Measurements from ENCODE around the gene CUZD1. TPM values are rescaled to one million over a fixed set of nuclear protein-coding genes. Genes with fewer than 3 reads are reported as not detected.

CUZD1 gene
- total RNA-seq, 2 experiments from 2014 or later = 2.8 to 3.1 TPM

DNA sequence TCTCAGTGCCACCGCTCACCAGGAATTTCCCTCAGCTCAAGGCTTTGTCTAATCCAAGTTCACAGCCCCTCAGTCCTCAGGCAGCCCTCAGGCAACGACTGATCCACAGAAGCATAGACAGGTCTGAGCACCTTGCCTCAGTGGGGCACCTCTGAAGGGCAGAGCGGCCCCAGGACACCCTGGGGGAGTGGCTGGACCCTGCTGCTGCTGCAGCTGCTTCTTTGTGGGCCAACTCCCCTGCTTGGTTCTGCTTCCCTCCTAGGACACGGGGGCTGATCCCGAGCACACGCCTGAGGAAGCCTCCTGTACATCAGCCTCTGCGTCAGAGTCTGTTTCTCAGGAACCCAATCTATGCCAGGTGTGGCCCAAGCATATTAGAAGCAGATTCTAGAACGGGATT lies 16.2 kb downstream of the CUZD1 start:
- peaks cover 9% of the 10 kb centered on the region for H3K27me3 Mint-ChIP-seq (ENCODE audit: low read depth)
- H3K4me1 Mint-ChIP-seq (ENCODE audit: low read depth) = no peaks in the 10 kb centered on the region
- H3K36me3 Mint-ChIP-seq (ENCODE audit: low read depth) = peaks cover 27% of the 10 kb centered on the region
- ChIA-PET POLR2A (no interaction called here), CTCF (no interaction called here)
- H3K27ac Mint-ChIP-seq = no peak overlapping the region
- no peak overlapping the region for H3K4me3 Mint-ChIP-seq
- ATAC-seq (no peak), DNase-seq (no peak)
- no peaks in the 10 kb centered on the region for H3K9me3 Mint-ChIP-seq (ENCODE audit: insufficient read depth)

DNA sequence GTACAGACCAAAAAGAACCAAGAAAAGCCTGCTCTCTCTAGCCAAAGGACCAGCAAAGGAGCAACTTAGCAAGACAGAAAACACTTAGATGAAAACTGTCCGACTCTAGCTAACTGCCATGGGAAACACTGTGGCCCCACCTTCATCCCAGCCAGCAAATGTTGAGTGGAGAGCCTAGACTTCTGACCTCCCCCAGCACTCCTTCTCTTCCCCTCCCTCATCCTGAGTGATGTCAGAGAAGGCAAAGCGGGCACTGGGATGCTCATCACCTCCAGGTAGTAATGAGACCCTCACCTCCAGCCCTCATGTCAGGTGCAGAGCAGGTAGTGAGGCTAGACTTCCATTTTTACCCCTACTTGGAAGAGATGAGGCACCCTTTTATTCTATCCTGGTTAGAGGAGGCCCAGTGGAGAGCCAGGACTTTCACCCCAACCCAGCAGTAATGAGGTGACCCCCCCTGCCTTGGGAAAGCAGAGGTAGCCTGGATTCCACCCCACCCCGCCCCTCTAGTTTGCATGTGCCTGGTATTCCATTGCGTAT lies 16.9 kb downstream of the CUZD1 start:
- ATAC-seq (no peak), DNase-seq (no peak)
- peaks cover 13% of the 10 kb centered on the region for H3K27me3 Mint-ChIP-seq (ENCODE audit: low read depth)
- CTCF ChIA-PET = no interaction called here
- no peaks in the 10 kb centered on the region for H3K4me1 Mint-ChIP-seq (ENCODE audit: low read depth)
- POLR2A ChIA-PET = no interaction called here
- no peak overlapping the region for H3K27ac Mint-ChIP-seq
- H3K4me3 Mint-ChIP-seq = no peak overlapping the region
- H3K36me3 Mint-ChIP-seq (ENCODE audit: low read depth) = peaks cover 24% of the 10 kb centered on the region
- no peaks in the 10 kb centered on the region for H3K9me3 Mint-ChIP-seq (ENCODE audit: insufficient read depth)

DNA sequence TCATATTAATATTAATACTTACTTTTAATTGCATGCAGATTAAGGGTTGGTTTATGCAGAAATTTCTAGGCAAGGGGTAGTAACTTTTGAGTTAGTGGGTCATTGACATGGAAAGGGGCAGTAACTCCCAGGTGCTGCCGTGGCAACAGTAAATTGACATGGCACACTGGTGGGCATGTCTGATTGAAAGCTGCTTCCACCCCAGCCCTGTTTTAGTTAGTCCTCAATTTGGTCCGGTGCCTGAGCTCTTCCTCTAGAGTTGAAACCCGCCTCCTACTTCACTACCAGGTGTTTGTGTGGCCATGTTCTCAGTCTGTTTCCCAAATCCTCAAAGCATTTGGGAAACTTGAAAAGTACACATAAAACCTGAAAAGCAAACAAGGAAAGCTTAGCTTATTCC lies 18.4 kb downstream of the CUZD1 start:
- ATAC-seq (no peak), DNase-seq (no peak)
- POLR2A ChIA-PET = no interaction called here
- Mint-ChIP-seq H3K4me3 (no peak overlapping the region), H3K36me3 (ENCODE audit: low read depth) (peaks cover 16% of the 10 kb centered on the region), H3K27ac (no peak overlapping the region), H3K27me3 (ENCODE audit: low read depth) (peaks cover 13% of the 10 kb centered on the region), H3K4me1 (ENCODE audit: low read depth) (no peaks in the 10 kb centered on the region), H3K9me3 (ENCODE audit: insufficient read depth) (no peaks in the 10 kb centered on the region)
- CTCF ChIA-PET = interaction anchor here (1.4 kb wide), 1 partner anchor 553 kb away, joined by 3 read pairs; no protein-coding TSS in a partner anchor

DNA sequence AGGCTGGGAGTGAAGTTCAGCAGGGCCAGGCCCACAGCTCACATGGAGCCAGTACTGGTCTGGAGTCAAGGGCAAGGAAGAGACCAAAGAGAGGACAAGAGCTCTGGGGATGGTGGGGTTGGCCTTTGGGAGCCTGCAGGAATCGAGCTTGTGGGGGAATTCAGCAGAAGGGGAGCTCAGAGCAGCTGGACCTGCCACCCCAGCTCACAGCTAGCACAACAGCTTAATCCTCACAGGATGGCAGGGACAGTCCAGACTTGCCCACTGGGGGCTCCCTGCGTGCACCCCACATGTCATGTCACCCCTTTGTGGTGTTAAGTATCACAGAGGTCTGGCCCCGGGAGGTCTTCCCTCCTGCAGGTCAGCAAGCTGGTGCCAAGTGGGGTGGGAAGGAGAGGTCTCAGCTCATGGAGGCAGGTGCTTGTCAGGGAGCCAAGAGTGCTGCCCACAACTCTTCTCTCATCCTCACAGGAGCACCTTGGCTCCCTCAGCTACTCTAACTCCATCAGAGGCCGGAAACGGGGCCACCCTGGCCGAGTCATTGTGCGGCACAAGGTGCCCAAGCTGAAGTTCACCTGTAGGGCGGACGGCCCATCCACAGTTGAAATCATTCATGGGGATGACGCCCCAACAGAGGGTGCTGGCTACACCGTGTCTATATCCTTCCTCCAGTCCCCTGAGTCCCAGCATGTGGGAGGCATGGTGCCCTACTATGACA lies 22.5 kb downstream of the CUZD1 start:
- Mint-ChIP-seq H3K9me3 (ENCODE audit: insufficient read depth) (no peaks in the 10 kb centered on the region), H3K4me3 (no peak overlapping the region), H3K27me3 (ENCODE audit: low read depth) (peaks cover 25% of the 10 kb centered on the region), H3K27ac (no peak overlapping the region), H3K36me3 (ENCODE audit: low read depth) (no peaks in the 10 kb centered on the region), H3K4me1 (ENCODE audit: low read depth) (no peaks in the 10 kb centered on the region)
- no peak for ATAC-seq
- ChIA-PET POLR2A (no interaction called here), CTCF (no interaction called here)
- DNase-seq = no peak

DNA sequence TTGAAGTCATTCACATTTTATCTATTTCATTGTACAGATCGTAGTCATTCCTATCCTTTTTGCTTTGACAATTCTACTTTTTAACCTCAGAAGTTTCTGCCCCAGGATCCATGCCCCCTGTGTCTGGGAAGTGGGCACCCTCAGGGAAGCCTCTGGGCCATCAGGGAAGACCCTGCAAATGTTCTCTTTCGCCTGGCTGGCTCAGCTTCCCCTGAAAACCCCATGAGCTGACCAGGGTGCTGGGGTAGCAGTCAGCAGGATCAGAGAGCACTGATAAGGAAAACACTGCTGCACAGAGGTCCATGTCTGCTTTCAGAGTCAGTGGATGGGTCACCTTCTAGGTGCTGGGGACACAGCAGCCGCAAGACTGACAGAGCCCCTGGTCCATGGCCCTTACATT lies 23.8 kb downstream of the CUZD1 start:
- no peak for ATAC-seq

DNA sequence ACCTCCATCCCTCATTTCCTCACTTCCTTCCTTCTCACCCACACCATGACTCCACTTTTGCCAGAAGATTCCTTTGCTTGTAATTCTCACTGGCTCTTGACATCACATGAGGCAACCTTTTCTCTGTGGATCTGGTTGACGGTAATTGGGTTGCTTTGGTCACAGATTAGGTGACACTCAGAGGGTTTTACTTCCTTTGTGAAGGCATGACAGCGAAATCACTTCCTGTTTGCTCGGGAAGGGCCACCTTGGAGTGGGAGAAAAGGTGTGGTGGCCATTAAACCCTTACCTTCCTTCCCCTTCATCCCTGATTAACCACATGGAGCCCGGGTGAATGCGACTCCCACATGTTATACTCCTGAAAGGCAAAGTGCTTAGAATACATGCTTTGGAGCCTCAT lies 30.2 kb downstream of the CUZD1 start:
- Mint-ChIP-seq H3K4me3 (no peak overlapping the region), H3K27me3 (ENCODE audit: low read depth) (peaks cover 20% of the 10 kb centered on the region), H3K27ac (no peak overlapping the region), H3K36me3 (ENCODE audit: low read depth) (no peaks in the 10 kb centered on the region), H3K9me3 (ENCODE audit: insufficient read depth) (no peaks in the 10 kb centered on the region), H3K4me1 (ENCODE audit: low read depth) (peaks cover 2% of the 10 kb centered on the region)
- POLR2A ChIA-PET = no interaction called here
- CTCF ChIA-PET = no interaction called here
- DNase-seq (no peak), ATAC-seq (no peak)

More for the DNA sequence above, 23.8 kb downstream of the CUZD1 start:
- no peak for DNase-seq
- Mint-ChIP-seq H3K36me3 (ENCODE audit: low read depth) (no peaks in the 10 kb centered on the region), H3K4me1 (ENCODE audit: low read depth) (no peaks in the 10 kb centered on the region), H3K4me3 (no peak overlapping the region), H3K9me3 (ENCODE audit: insufficient read depth) (no peaks in the 10 kb centered on the region), H3K27ac (no peak overlapping the region), H3K27me3 (ENCODE audit: low read depth) (peaks cover 35% of the 10 kb centered on the region)
- ChIA-PET CTCF (interaction anchor here (0.6 kb wide), 1 partner anchor 20 kb away, joined by 3 read pairs; no protein-coding TSS in a partner anchor), POLR2A (no interaction called here)

DNA sequence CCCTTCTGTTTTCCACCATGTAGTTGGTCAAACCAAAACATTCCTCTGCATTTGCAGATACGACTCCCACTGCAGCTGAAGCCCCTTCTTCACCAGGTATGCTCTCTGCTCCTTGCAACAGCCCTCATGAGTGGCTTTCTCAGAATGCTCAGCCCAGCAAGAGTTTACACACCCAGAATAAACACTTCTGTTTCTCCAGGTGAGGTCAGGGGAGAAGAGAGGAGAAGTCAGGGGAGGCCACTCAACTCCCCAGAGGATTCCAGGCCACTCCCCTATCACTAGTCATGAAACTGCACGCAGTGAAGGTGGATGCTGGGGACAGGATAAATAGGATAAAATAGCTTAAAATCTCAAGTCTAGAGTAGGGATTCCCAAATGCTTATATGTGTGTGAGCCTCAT lies 31.2 kb downstream of the CUZD1 start:
- CTCF ChIA-PET = no interaction called here
- ATAC-seq (no peak), DNase-seq (no peak)
- peaks cover 2% of the 10 kb centered on the region for H3K4me1 Mint-ChIP-seq (ENCODE audit: low read depth)
- no peak overlapping the region for H3K4me3 Mint-ChIP-seq
- H3K27ac Mint-ChIP-seq = no peak overlapping the region
- no peaks in the 10 kb centered on the region for H3K9me3 Mint-ChIP-seq (ENCODE audit: insufficient read depth)
- H3K27me3 Mint-ChIP-seq (ENCODE audit: low read depth) = peaks cover 18% of the 10 kb centered on the region
- POLR2A ChIA-PET = no interaction called here
- H3K36me3 Mint-ChIP-seq (ENCODE audit: low read depth) = no peaks in the 10 kb centered on the region

DNA sequence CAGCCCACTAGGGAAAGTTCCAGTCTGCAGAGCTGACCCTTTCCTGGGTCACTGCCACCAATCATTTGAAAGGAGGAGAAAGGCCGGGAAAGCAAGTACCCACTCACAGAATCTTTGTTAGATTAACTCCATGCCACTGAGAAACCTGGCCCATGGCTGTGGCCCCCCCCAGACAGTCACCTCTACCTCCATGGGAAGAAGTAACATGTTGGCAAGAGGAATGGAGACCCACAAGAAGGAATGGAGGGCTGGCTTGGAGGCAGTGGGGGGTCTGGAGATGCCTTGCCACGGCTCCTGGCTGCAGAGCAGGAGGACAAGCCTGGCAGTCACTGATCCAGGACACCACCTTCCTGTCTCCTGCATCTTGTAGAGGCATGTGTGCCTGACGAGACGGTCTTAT lies 32.9 kb downstream of the CUZD1 start:
- ATAC-seq (no peak), DNase-seq (no peak)
- CTCF ChIA-PET = no interaction called here
- Mint-ChIP-seq H3K27me3 (ENCODE audit: low read depth) (peaks cover 6% of the 10 kb centered on the region), H3K36me3 (ENCODE audit: low read depth) (no peaks in the 10 kb centered on the region), H3K4me1 (ENCODE audit: low read depth) (peaks cover 2% of the 10 kb centered on the region), H3K27ac (no peak overlapping the region), H3K9me3 (ENCODE audit: insufficient read depth) (no peaks in the 10 kb centered on the region), H3K4me3 (no peak overlapping the region)
- POLR2A ChIA-PET = no interaction called here

DNA sequence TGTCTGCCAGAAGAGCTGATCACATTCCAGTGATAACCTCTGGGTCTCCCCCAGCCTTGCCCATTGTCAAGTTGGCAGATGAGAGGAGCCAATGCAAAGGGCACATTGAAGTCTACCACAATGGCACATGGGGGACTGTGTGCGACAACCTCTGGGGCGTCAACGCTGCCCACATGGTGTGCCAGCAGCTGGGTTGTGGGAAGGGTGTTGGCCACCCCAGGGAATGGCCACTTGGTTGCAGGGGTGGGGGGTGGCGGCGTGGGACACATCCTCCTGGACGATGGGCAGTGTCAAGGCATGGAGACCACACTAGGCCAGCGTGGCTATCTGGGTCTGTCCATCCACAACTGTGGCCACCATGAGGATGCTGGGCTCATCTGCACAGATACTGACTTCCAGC lies 43.4 kb downstream of the CUZD1 start:
- Mint-ChIP-seq H3K27me3 (ENCODE audit: low read depth) (no peaks in the 10 kb centered on the region), H3K9me3 (ENCODE audit: insufficient read depth) (no peaks in the 10 kb centered on the region), H3K4me1 (ENCODE audit: low read depth) (no peaks in the 10 kb centered on the region), H3K27ac (no peak overlapping the region), H3K4me3 (no peak overlapping the region), H3K36me3 (ENCODE audit: low read depth) (no peaks in the 10 kb centered on the region)
- ATAC-seq = no peak
- ChIA-PET CTCF (no interaction called here), POLR2A (no interaction called here)
- DNase-seq = no peak

DNA sequence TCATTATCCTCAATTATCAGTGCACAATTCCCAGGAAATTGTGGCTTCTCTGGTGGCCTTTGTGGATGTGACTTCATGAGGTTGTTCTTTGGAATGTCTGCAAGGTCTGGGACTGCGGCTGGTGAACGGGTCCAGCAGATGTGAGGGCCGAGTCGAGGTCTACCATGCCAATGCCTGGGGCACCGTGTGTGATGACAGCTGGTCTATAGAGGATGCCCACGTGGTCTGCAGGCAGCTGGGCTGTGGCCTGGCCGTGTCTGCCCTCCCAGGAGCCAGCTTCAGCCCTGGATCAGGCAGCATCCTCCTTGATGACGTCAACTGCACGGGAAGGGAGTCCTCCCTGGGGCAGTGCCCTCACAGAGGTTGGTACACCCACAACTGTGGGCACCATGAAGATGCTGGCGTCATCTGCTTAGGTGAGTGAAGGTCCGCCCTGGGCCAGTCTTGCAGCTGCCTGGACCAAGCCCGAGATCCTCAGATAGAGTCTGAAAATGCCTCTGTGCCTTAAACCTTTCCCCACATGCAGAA lies 46.9 kb downstream of the CUZD1 start:
- ATAC-seq = no peak
- Mint-ChIP-seq H3K36me3 (ENCODE audit: low read depth) (no peaks in the 10 kb centered on the region), H3K27ac (no peak overlapping the region), H3K9me3 (ENCODE audit: insufficient read depth) (no peaks in the 10 kb centered on the region), H3K27me3 (ENCODE audit: low read depth) (no peaks in the 10 kb centered on the region), H3K4me3 (no peak overlapping the region), H3K4me1 (ENCODE audit: low read depth) (no peaks in the 10 kb centered on the region)
- POLR2A ChIA-PET = no interaction called here
- CTCF ChIA-PET = no interaction called here
- no peak for DNase-seq

DNA sequence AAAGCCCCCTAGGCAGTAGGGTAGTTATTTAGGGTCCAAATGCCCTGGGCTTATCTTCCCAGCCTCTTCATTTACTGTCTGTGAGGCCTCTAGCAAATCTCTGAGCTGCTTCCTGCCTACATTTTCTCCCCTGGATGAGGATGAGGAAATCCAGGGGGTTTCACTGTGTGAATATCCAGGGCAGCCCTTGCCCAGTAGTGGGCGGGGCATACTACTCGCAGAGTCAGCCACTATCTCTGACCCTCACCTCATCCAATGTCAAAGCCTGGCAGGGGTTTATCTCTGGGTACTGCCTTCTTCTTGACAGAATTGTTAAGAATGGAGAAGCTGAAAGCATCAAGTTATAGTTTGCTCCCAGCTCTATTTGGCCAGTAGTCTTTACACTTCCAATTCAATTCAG lies 48.9 kb downstream of the CUZD1 start:
- DNase-seq (no peak), ATAC-seq (no peak)
- no peak overlapping the region for H3K27ac Mint-ChIP-seq
- H3K4me1 Mint-ChIP-seq (ENCODE audit: low read depth) = no peaks in the 10 kb centered on the region
- no peaks in the 10 kb centered on the region for H3K36me3 Mint-ChIP-seq (ENCODE audit: low read depth)
- peaks cover 3% of the 10 kb centered on the region for H3K27me3 Mint-ChIP-seq (ENCODE audit: low read depth)
- ChIA-PET POLR2A (no interaction called here), CTCF (no interaction called here)
- no peaks in the 10 kb centered on the region for H3K9me3 Mint-ChIP-seq (ENCODE audit: insufficient read depth)
- H3K4me3 Mint-ChIP-seq = no peak overlapping the region

DNA sequence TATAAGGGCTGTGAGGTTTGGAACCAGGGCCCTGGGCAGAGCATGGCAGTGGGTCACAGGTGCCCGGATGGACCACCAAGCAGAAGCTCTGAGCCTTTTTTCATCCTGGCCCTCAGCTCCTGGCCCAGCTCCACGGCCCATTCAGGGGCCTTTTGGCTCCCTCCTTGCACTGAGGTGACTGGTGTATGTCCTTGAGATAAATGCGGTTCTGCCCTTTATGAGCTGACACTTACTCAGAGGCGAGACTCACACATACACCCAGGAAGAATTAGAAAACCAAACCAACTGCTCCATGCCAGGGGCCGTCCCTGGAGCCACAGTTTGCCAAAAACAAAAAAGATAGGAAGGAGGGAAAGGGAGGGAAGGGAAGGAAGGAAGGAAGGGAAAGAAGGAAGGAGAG lies 49.7 kb downstream of the CUZD1 start:
- ChIA-PET POLR2A (no interaction called here), CTCF (no interaction called here)
- peaks cover 3% of the 10 kb centered on the region for H3K27me3 Mint-ChIP-seq (ENCODE audit: low read depth)
- H3K27ac Mint-ChIP-seq = no peak overlapping the region
- no peak for DNase-seq
- no peaks in the 10 kb centered on the region for H3K9me3 Mint-ChIP-seq (ENCODE audit: insufficient read depth)
- H3K36me3 Mint-ChIP-seq (ENCODE audit: low read depth) = no peaks in the 10 kb centered on the region
- ATAC-seq = no peak
- H3K4me3 Mint-ChIP-seq = no peak overlapping the region
- no peaks in the 10 kb centered on the region for H3K4me1 Mint-ChIP-seq (ENCODE audit: low read depth)

DNA sequence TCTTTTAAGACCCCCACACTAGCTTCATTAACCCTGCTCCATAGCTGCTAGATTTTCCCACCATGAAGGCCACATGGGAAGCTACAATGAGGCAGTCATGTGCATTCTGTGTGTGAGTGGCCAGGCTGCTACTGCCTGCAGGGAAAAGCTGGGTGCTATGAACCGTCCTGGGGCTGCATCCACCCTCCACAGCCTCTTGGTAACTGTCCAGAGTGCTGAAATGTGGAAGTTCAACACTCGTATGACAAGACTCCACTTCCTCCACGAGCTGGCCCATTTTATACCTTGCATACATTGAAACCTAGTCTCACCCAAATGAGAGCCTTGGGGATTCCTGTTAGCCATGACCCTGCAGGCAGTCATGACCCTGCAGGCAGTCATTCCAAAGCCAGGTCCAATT lies 59.4 kb downstream of the CUZD1 start:
- ATAC-seq = no peak
- peak; percentile 28 for DNase-seq
- H3K27me3 Mint-ChIP-seq (ENCODE audit: low read depth) = peaks cover 4% of the 10 kb centered on the region
- H3K9me3 Mint-ChIP-seq (ENCODE audit: insufficient read depth) = no peaks in the 10 kb centered on the region
- no peak overlapping the region for H3K4me3 Mint-ChIP-seq
- peaks cover 5% of the 10 kb centered on the region for H3K4me1 Mint-ChIP-seq (ENCODE audit: low read depth)
- no peaks in the 10 kb centered on the region for H3K36me3 Mint-ChIP-seq (ENCODE audit: low read depth)
- H3K27ac Mint-ChIP-seq = no peak overlapping the region
- POLR2A ChIA-PET = no interaction called here
- CTCF ChIA-PET = no interaction called here

All from activated CD8-positive, alpha-beta T cell treated with anti-CD3 and anti-CD28 coated beads, Interleukin-2, amount 10 ng/mL, durations not matched to agents 7 days and 5 days (primary cell).